Liver (tissue), 9 donors: Measurements from ENCODE around the gene TDO2. TPM values are rescaled to one million over a fixed set of nuclear protein-coding genes. Genes with fewer than 3 reads are reported as not detected.
"Not testable (repeated sequence)": the region's sequence is repeated elsewhere in the genome, so short reads cannot be mapped to it uniquely, and the experiment has no call there.

Experiments used
- DNase-seq: peaks from one replicate; pipeline ENCODE4 v3.0.0-alpha.2; 2017; ENCODE audit warnings: low spot score
- H3K27ac ChIP-seq, 2 donors: one replicate each; pipeline ENCODE4 v1.7.0; 2013; ENCODE audit warnings: inconsistent platforms in 2 of 2, low read length in 2 of 2, control low read depth in 1 of 2, low read depth in 1 of 2, mild to moderate bottlenecking in 1 of 2
- H3K27me3 ChIP-seq, 4 donors: one replicate each; pipeline versions ENCODE4 v1.6.1 to v1.7.0; 2013; ENCODE audit warnings: low read length in 3 of 4, inconsistent platforms in 1 of 4, mild to moderate bottlenecking in 1 of 4, moderate library complexity in 1 of 4; ENCODE audit not compliant: control insufficient read depth in 4 of 4, insufficient read depth in 4 of 4
- H3K36me3 ChIP-seq, 4 donors: one replicate each; pipeline versions ENCODE4 v1.6.1 to v1.7.0; 2013; ENCODE audit warnings: low read length in 3 of 4, mild to moderate bottlenecking in 3 of 4, low read depth in 1 of 4, moderate library complexity in 1 of 4; ENCODE audit not compliant: control insufficient read depth in 4 of 4, insufficient read depth in 3 of 4
- H3K4me1 ChIP-seq, 4 donors: one replicate each; pipeline versions ENCODE4 v1.6.1 to v1.7.0; 2013; ENCODE audit warnings: low read length in 3 of 4, mild to moderate bottlenecking in 3 of 4, moderate library complexity in 1 of 4; ENCODE audit not compliant: control insufficient read depth in 4 of 4, insufficient read depth in 4 of 4
- H3K4me3 ChIP-seq, 3 donors: one replicate each; pipeline versions ENCODE4 v1.6.1 to v1.7.0; 2013; ENCODE audit warnings: low read length in 3 of 3, control low read depth in 1 of 3, low read depth in 1 of 3, mild to moderate bottlenecking in 1 of 3
- H3K9ac ChIP-seq, 2 donors: one replicate each; pipeline ENCODE4 v1.7.0; 2013; ENCODE audit warnings: low read length in 2 of 2, mild to moderate bottlenecking in 2 of 2, moderate library complexity in 2 of 2, control low read depth in 1 of 2, low read depth in 1 of 2
- H3K9me3 ChIP-seq, 4 donors: one replicate each; pipeline versions ENCODE4 v1.6.1 to v1.7.0; 2013; ENCODE audit warnings: low read length in 3 of 4; ENCODE audit not compliant: control insufficient read depth in 4 of 4
- ATF3 ChIP-seq: IDR thresholded peaks from 2 replicates; pipeline ENCODE4 v1.6.1; 2016; ENCODE audit warnings: antibody characterized with exemption
- CTCF ChIP-seq: fragments of 150-350 bp; IDR thresholded peaks from 2 replicates; pipeline ENCODE4 v1.5.1; 2017; ENCODE audit warnings: improper control_type of control experiment, low read depth, low read length; ENCODE audit not compliant: missing input control
- EGR1 ChIP-seq, 2 donors: IDR thresholded peaks; 2 replicates each; pipeline ENCODE4 v1.6.1; 2016 to 2018; ENCODE audit warnings: antibody characterized with exemption in 2 of 2, low read depth in 2 of 2
- FOXA1 ChIP-seq: IDR thresholded peaks from 2 replicates; pipeline ENCODE4 v1.6.1; 2016; ENCODE audit warnings: antibody characterized with exemption
- FOXA2 ChIP-seq: IDR thresholded peaks from 2 replicates; pipeline ENCODE4 v1.6.1; 2016; ENCODE audit warnings: antibody characterized with exemption
- GABPA ChIP-seq, 2 donors: IDR thresholded peaks in 1 of 2; conservative IDR thresholded peaks in 1 of 2; 2 replicates each; pipeline ENCODE4 v1.6.1; 2016; ENCODE audit warnings: antibody characterized with exemption in 2 of 2, mild to moderate bottlenecking in 1 of 2, moderate library complexity in 1 of 2
- HNF4A ChIP-seq, 2 donors: conservative IDR thresholded peaks; 2 replicates each; pipeline ENCODE4 v1.6.1; 2016; ENCODE audit warnings: antibody characterized with exemption in 2 of 2, mild to moderate bottlenecking in 2 of 2
- HNF4G ChIP-seq: IDR thresholded peaks from 2 replicates; pipeline ENCODE4 v1.6.1; 2016; ENCODE audit warnings: antibody characterized with exemption
- JUND ChIP-seq, 2 donors: IDR thresholded peaks; 2 replicates each; pipeline ENCODE4 v1.6.1; 2016; ENCODE audit warnings: antibody characterized with exemption in 2 of 2
- MAX ChIP-seq: IDR thresholded peaks from 2 replicates; pipeline ENCODE4 v1.6.1; 2016; ENCODE audit warnings: antibody characterized with exemption
- NR2F2 ChIP-seq: IDR thresholded peaks from 2 replicates; pipeline ENCODE4 v1.6.1; 2016; ENCODE audit warnings: antibody characterized with exemption
- RAD21 ChIP-seq, 2 donors: IDR thresholded peaks; 2 replicates each; pipeline ENCODE4 v1.6.1; 2016; ENCODE audit warnings: antibody characterized with exemption in 2 of 2, mild to moderate bottlenecking in 2 of 2
- REST ChIP-seq: IDR thresholded peaks from 2 replicates; pipeline ENCODE4 v1.6.1; 2016; ENCODE audit warnings: antibody characterized with exemption, mild to moderate bottlenecking
- RXRA ChIP-seq, 2 donors: IDR thresholded peaks; 2 replicates each; pipeline ENCODE4 v1.6.1; 2017 to 2018; ENCODE audit warnings: antibody characterized with exemption in 2 of 2, mild to moderate bottlenecking in 1 of 2
- TAF1 ChIP-seq: conservative IDR thresholded peaks from 2 replicates; pipeline ENCODE4 v1.6.1; 2016; ENCODE audit warnings: antibody characterized with exemption, mild to moderate bottlenecking
- YY1 ChIP-seq: IDR thresholded peaks from 2 replicates; pipeline ENCODE4 v1.6.1; 2016; ENCODE audit warnings: antibody characterized with exemption, mild to moderate bottlenecking
- ZBTB33 ChIP-seq: IDR thresholded peaks from 2 replicates; pipeline ENCODE4 v1.6.1; 2016; ENCODE audit warnings: antibody characterized with exemption
- WGBS: extraction: QIAGEN DNeasy Blood & Tissue Kit; methylation state at CpG from one replicate; pipeline ENCODE4 v1.1.7; 2013; 5-methylcytosine and 5-hydroxymethylcytosine counted together
- polyA plus RNA-seq, 2 donors: library from polyadenylated mRNA; stranded (reverse) in 1 of 2; unstranded in 1 of 2; fragments of 200-250 nt in 1 of 2; fragments of >200 nt in 1 of 2; fragmentation: Nextera tagmentation in 1 of 2; extraction: Ambion mirVana in 1 of 2; gene quantifications; one replicate each; pipeline versions ENCODE4 v1.2.1 to v1.2.3, GENCODE V29; 2013 to 2015
- total RNA-seq, 2 donors: library from RNA; depleted of rRNA; stranded (reverse); fragments of >200 nt; gene quantifications; one replicate each; pipeline ENCODE4 v1.2.3, GENCODE V29; 2014
- donor health status: healthy.
- donor health status: healthy.
- donor health status: healthy.
- donor health status: healthy.
- donor health status: healthy.

TDO2 gene
- total and polyA plus RNA-seq, 4 donors: 163 to 1,057 (median 533) TPM

GRCh38 chr4:155891058-155891457 is 12.4 kb upstream of the TDO2 start:
- Histone ChIP-seq H3K27me3 (no peaks in the 10 kb centered on the region), H3K9me3 (no peaks in the 10 kb centered on the region), H3K9ac (no peak overlapping the region), H3K4me1 (peaks cover 0 to 25% (median 11%) of the 10 kb centered on the region in 4 donors), H3K36me3 (no peaks in the 10 kb centered on the region), H3K27ac (no peak overlapping the region), H3K4me3 (peak overlapping the region in 1 of 3 donors; percentile 41)
- 76% methylated on average over 3 of the region's 3 CpGs for WGBS
- TF ChIP-seq JUND (IDR thresholded peaks at IDR 0.05) (no peak), RAD21 (IDR thresholded peaks at IDR 0.05) (no peak), MAX (no peak), YY1 (no peak), FOXA2 (no peak), CTCF (no peak), HNF4A (conservative IDR thresholded peaks at IDR 0.05) (no peak), GABPA (IDR thresholded peaks at IDR 0.05 in 1 of 2, conservative IDR thresholded peaks at IDR 0.05 in 1 of 2) (no peak), NR2F2 (no peak), ATF3 (no peak), EGR1 (IDR thresholded peaks at IDR 0.05; ENCODE audit: low read depth in 2 of 2) (no peak), REST (no peak), TAF1 (no peak), ZBTB33 (no peak), FOXA1 (no peak), RXRA (IDR thresholded peaks at IDR 0.05) (no peak), HNF4G (no peak)
- no peak for DNase-seq

GRCh38 chr4:155898371-155898770 is 5.1 kb upstream of the TDO2 start:
- H3K9me3 ChIP-seq, H3K27ac ChIP-seq, H3K9ac ChIP-seq, DNase-seq, H3K27me3 ChIP-seq, H3K4me3 ChIP-seq, H3K36me3 ChIP-seq: not testable (repeated sequence)
- H3K4me1 ChIP-seq: peaks cover 0 to 11% (median 3%) of the 10 kb centered on the region in 4 donors
- WGBS: 88% methylated on average over 2 of the region's 2 CpGs
